MM.1S (cell line): ENCODE results near the gene CACNA1D.

Experiments
- DNase-seq: peaks from one replicate; pipeline ENCODE4 v3.0.0-alpha.2; 2015
- H2AFZ ChIP-seq: fragments of 300-600 bp; sonication (generic); 2 replicates; pipeline ENCODE4 v1.6.0; 2016; ENCODE audit warnings: antibody characterized with exemption, low read length
- H3F3A ChIP-seq: fragments of 300-600 bp; sonication (generic); 2 replicates; pipeline ENCODE4 v1.6.1; 2016; ENCODE audit warnings: mild to moderate bottlenecking, antibody characterized with exemption, low read length, moderate library complexity, mixed read lengths; ENCODE audit not compliant: insufficient read depth
- H3K27ac ChIP-seq: fragments of 300-600 bp; sonication (generic); 2 replicates; pipeline ENCODE4 v1.5.1; 2016; ENCODE audit warnings: mild to moderate bottlenecking, low read length
- H3K27me3 ChIP-seq: fragments of 300-600 bp; sonication (generic); replicated peaks from 2 replicates; pipeline ENCODE4 v1.6.0; 2016; ENCODE audit warnings: low read length; ENCODE audit not compliant: insufficient read depth
- H3K36me3 ChIP-seq: fragments of 300-600 bp; sonication (generic); replicated peaks from 2 replicates; pipeline ENCODE4 v1.6.1; 2016; ENCODE audit warnings: mild to moderate bottlenecking, low read length, mixed read lengths; ENCODE audit not compliant: insufficient read depth
- H3K4me1 ChIP-seq: fragments of 300-600 bp; sonication (generic); 2 replicates; pipeline ENCODE4 v1.6.1; 2016; ENCODE audit warnings: low read length, mixed read lengths
- H3K4me2 ChIP-seq: fragments of 300-600 bp; sonication (generic); 2 replicates; pipeline ENCODE4 v1.6.0; 2016; ENCODE audit warnings: low read depth, low read length
- H3K4me3 ChIP-seq: fragments of 300-600 bp; sonication (generic); 2 replicates; pipeline ENCODE4 v1.5.1; 2016; ENCODE audit warnings: low read length, mixed read lengths
- H3K79me2 ChIP-seq: fragments of 300-600 bp; sonication (generic); 2 replicates; pipeline ENCODE4 v1.6.1; 2016; ENCODE audit warnings: mixed run types, low read length, mixed read lengths
- H3K9ac ChIP-seq: fragments of 300-600 bp; sonication (generic); 2 replicates; pipeline ENCODE4 v1.6.1; 2016; ENCODE audit warnings: low read length, mixed read lengths
- H3K9me2 ChIP-seq: fragments of 300-600 bp; sonication (generic); replicated peaks from 2 replicates; pipeline ENCODE4 v1.6.1; 2016; ENCODE audit warnings: mild to moderate bottlenecking, low read length, mixed read lengths; ENCODE audit not compliant: insufficient read depth
- H3K9me3 ChIP-seq: fragments of 300-600 bp; sonication (generic); replicated peaks from 2 replicates; pipeline ENCODE4 v1.6.1; 2016; ENCODE audit warnings: mild to moderate bottlenecking, low read length, mixed read lengths; ENCODE audit not compliant: insufficient read depth
- H4K20me1 ChIP-seq: fragments of 300-600 bp; sonication (generic); 2 replicates; pipeline ENCODE4 v1.6.1; 2016; ENCODE audit warnings: mild to moderate bottlenecking, low read length, moderate library complexity, mixed read lengths; ENCODE audit not compliant: insufficient read depth
- EZH2 ChIP-seq: fragments of 300-600 bp; sonication (generic); optimal IDR thresholded peaks from 2 replicates; pipeline ENCODE3; 2017; ENCODE audit warnings: low read depth, mild to moderate bottlenecking, antibody characterized with exemption, low read length, mixed read lengths
- EZH2phosphoT487 ChIP-seq: fragments of 300-600 bp; sonication (generic); IDR thresholded peaks from 2 replicates; pipeline ENCODE4 v1.6.1; 2018; ENCODE audit warnings: antibody characterized with exemption, low read length
- TF ChIP-seq, protein P1 (sequence below): fragments of 300-600 bp; sonication (generic); IDR thresholded peaks from 2 replicates; pipeline ENCODE4 v1.5.1; 2016; ENCODE audit warnings: antibody characterized with exemption, low read length, mixed read lengths

The CACNA1D gene

DNA sequence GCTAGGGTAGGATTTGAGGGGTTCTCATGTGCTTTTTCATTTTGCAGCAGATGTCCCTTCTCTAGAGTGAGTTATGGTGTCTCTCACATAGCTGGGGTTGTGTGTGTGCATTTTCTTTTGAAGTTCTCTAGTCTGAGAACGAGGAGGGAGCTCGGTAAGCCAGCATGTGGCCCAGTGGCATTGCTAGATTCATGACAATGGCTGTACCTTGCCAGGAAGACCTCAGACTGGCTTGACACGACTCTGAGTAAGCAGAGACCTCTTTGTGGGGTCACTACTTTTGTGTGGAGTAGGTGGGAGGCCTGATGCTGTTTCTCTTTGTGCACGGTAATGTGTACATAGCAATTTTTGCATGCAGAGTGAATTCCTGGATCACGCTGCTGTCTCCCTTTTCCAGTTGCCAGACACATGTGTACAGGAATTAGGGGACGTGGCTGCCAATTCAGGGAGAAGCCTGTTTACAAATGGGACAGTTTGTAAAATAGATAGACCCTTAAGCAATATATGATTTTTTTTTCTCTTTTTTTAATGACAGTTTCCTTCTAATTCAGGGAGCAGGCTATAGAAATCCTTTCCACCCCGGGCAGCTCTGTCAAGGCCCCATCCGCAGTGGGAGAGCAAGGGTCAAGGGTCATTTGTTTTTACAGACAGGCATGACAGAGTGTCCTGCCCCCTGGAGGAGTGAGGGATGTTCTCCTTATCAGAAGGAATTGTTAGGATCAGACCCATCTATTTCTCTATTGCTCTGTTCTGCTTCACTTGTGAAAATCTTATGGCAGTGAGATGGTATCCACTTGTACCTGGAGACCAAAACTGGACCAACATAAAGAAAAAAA, 4.6 kb downstream of the CACNA1D start:
- no peaks in the 10 kb centered on the region for H3F3A ChIP-seq
- H3K4me2 ChIP-seq: no peak overlapping the region
- peaks cover 14% of the 10 kb centered on the region for H3K27me3 ChIP-seq
- no peaks in the 10 kb centered on the region for H3K9me2 ChIP-seq
- no peak for TF ChIP-seq EZH2phosphoT487
- TF ChIP-seq, protein P1, sequence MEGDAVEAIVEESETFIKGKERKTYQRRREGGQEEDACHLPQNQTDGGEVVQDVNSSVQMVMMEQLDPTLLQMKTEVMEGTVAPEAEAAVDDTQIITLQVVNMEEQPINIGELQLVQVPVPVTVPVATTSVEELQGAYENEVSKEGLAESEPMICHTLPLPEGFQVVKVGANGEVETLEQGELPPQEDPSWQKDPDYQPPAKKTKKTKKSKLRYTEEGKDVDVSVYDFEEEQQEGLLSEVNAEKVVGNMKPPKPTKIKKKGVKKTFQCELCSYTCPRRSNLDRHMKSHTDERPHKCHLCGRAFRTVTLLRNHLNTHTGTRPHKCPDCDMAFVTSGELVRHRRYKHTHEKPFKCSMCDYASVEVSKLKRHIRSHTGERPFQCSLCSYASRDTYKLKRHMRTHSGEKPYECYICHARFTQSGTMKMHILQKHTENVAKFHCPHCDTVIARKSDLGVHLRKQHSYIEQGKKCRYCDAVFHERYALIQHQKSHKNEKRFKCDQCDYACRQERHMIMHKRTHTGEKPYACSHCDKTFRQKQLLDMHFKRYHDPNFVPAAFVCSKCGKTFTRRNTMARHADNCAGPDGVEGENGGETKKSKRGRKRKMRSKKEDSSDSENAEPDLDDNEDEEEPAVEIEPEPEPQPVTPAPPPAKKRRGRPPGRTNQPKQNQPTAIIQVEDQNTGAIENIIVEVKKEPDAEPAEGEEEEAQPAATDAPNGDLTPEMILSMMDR: no peak
- H3K9me3 ChIP-seq: no peaks in the 10 kb centered on the region
- H3K4me3 ChIP-seq: no peak overlapping the region
- DNase-seq: no peak
- H4K20me1 ChIP-seq: no peaks in the 10 kb centered on the region
- no peaks in the 10 kb centered on the region for H3K4me1 ChIP-seq
- H3K79me2 ChIP-seq: no peaks in the 10 kb centered on the region
- H3K9ac ChIP-seq: no peak overlapping the region
- H3K36me3 ChIP-seq: no peaks in the 10 kb centered on the region
- no peak overlapping the region for H2AFZ ChIP-seq
- H3K27ac ChIP-seq: no peak overlapping the region

DNA sequence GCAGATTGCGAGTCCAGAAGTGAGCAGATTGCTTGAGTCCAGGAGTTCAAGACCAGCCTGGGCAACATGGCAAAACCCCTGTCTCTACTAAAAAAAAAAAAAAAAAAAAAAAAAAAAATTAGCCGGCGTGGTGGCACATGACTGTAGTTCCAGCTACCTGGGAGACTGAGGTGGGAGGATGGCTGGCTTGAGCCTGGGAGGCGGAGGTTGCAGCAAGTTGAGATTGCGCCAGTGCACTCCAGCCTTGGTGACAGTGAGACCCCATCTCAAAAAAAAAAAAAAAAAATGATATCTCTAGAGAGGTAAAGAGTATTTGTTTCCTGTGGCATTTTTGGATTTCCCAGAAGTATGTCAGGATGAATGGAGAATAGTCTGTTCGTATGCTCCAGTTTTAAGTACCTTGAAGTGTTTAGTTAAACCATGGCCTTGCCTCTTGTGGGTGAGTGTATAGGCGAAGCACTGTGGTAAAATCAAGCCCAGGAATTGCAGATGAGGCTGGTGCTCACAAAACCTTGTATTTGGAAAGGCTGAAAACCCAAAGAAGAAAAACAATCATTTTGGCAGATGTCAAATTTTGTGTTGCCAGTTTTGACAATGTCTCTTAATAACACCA, 5.9 kb downstream of the CACNA1D start:
- TF ChIP-seq, protein P1: no peak
- TF ChIP-seq EZH2 (no peak), EZH2phosphoT487 (no peak)
- Histone ChIP-seq H3K9ac (no peak overlapping the region), H3F3A (no peaks in the 10 kb centered on the region), H4K20me1 (no peaks in the 10 kb centered on the region), H3K4me2 (no peak overlapping the region), H3K4me1 (no peaks in the 10 kb centered on the region), H3K79me2 (no peaks in the 10 kb centered on the region), H3K27ac (no peak overlapping the region), H2AFZ (no peak overlapping the region), H3K4me3 (no peak overlapping the region), H3K9me2 (no peaks in the 10 kb centered on the region), H3K36me3 (no peaks in the 10 kb centered on the region), H3K9me3 (no peaks in the 10 kb centered on the region), H3K27me3 (peaks cover 10% of the 10 kb centered on the region)
- DNase-seq: no peak

DNA sequence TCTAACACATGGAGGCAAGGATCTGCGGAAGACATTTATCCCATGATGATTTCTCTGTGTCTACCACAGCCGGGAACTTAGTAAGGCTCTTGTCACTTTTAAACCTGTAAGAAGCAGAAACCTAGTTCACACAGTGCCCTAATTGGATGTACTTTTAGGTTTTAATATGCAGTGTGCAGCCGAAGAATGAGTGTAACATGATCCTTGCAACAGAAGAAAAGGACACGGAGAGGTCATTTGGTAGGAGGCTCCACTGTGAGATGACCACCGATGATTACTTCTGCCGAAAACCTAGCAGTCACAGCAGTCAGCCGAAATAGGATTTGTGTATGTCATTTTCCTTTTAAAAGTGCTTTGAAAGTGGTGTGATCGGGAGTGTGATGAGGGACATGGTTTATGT, 6.8 kb downstream of the CACNA1D start:
- Histone ChIP-seq H3K79me2 (no peaks in the 10 kb centered on the region), H3K4me1 (no peaks in the 10 kb centered on the region), H4K20me1 (no peaks in the 10 kb centered on the region), H3K9ac (no peak overlapping the region), H3K4me2 (no peak overlapping the region), H3K27me3 (0 out of 2 replicates have a peak, but pooled peaks cover 3% of the 10 kb centered on the region), H3K27ac (no peak overlapping the region), H3K9me2 (no peaks in the 10 kb centered on the region), H3K4me3 (no peak overlapping the region), H3F3A (no peaks in the 10 kb centered on the region), H2AFZ (no peak overlapping the region), H3K9me3 (no peaks in the 10 kb centered on the region), H3K36me3 (no peaks in the 10 kb centered on the region)
- TF ChIP-seq, protein P1: no peak
- TF ChIP-seq EZH2 (no peak), EZH2phosphoT487 (no peak)
- DNase-seq: no peak
